ENCODE data around the gene RAPSN.

GRCh38 chr11:47403135-47403534 is 45.8 kb downstream of the RAPSN start:
- TF ChIP-seq POLR2AphosphoS5 (IDR thresholded peaks at IDR 0.05; ENCODE audit: low read depth, low read length) = no peak
- TF ChIP-seq TAF1 (IDR thresholded peaks at IDR 0.05; ENCODE audit: borderline replicate concordance, low read depth, low read length) = no peak
- TF ChIP-seq POLR2A (IDR thresholded peaks at IDR 0.05; ENCODE audit: low read depth, low read length) = no peak
